Measurements from ENCODE around the gene USP33.
"Not testable (repeated sequence)": the region's sequence is repeated elsewhere in the genome, so short reads cannot be mapped to it uniquely, and the experiment has no call there.

Gene USP33

GRCh38 chr1:77688939-77689338 lies 70.7 kb downstream of the USP33 start:
- FAIRE-seq (peak; percentile 73), DNase-seq (ENCODE audit: insufficient read length, low spot score) (no peak)
- TF ChIP-seq PAX5 (IDR thresholded peaks at IDR 0.05; ENCODE audit: insufficient read depth, low read length, severe bottlenecking) (no peak), POLR2AphosphoS5 (IDR thresholded peaks at IDR 0.05; ENCODE audit: low read depth, low read length) (no peak), POLR2A (IDR thresholded peaks at IDR 0.05; ENCODE audit: low read depth, low read length) (no peak), POU2F2 (IDR thresholded peaks at IDR 0.05; ENCODE audit: low read depth, low read length) (no peak), SPI1 (IDR thresholded peaks at IDR 0.05; ENCODE audit: low read depth, low read length) (peak; percentile 54), TAF1 (IDR thresholded peaks at IDR 0.05; ENCODE audit: low read depth, low read length) (no peak)

DNA sequence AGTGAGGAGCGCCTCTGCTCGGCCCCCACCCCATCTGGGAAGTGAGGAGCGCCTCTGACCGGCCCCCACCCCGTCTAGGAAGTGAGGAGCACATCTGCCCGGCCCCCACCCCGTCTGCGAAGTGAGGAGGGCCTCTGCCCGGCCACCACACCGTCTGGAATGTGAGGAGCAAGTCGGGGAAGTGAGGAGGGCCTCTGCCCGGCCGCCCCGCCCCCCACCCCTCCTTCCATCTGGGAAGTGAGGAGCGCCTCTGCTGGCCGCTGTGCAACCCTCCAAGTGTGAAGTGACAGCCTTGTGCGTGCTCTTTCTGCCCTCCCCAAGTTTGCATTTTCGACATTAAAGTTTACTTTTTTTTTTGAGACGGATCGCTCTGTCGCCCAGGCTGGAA lies 72.1 kb downstream of the USP33 start:
- TF ChIP-seq POU2F2 (IDR thresholded peaks at IDR 0.05; ENCODE audit: low read depth, low read length) (no peak), PAX5 (IDR thresholded peaks at IDR 0.05; ENCODE audit: insufficient read depth, low read length, severe bottlenecking) (no peak), SPI1 (IDR thresholded peaks at IDR 0.05; ENCODE audit: low read depth, low read length) (no peak), POLR2AphosphoS5 (IDR thresholded peaks at IDR 0.05; ENCODE audit: low read depth, low read length) (no peak), POLR2A (IDR thresholded peaks at IDR 0.05; ENCODE audit: low read depth, low read length) (no peak), TAF1 (IDR thresholded peaks at IDR 0.05; ENCODE audit: low read depth, low read length) (no peak)
- FAIRE-seq, result no peak
- no peak for DNase-seq (ENCODE audit: insufficient read length, low spot score)

DNA sequence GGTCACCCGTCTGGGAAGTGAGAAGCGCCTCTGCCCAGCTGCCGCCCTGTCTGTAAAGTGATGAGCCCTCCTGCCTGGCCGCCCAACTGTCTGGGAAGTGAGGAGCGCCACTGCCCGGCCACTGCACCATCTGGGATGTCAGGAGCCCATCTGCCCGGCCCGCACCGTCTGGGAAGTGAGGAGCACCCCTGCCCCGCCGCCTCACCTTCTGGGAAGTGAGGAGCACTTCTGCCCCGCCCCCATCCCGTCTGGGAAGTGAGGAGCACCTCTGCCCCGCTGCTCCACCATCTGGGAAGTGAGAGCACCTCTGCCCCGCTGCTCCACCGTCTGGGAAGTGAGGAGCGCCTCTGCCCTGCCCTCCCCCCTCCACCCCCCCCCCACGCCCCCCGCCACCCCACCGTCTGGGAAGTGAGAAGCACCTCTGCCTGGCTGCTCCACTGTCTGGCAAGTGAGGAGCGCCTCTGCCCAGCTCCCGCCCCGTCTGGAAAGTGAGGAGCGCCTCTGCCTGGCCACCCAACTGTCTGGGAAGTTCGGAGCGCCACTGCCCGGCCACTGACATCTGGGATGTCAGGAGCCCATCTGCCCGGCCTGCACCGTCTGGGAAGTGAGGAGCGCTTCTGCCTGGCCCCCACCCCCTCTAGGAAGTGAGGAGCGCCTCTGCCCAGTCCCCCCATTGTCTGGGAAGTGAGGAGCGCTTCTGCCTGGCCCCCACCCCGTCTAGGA lies 72.7 kb downstream of the USP33 start:
- no peak for TF ChIP-seq PAX5 (IDR thresholded peaks at IDR 0.05; ENCODE audit: insufficient read depth, low read length, severe bottlenecking)
- no peak for TF ChIP-seq SPI1 (IDR thresholded peaks at IDR 0.05; ENCODE audit: low read depth, low read length)
- FAIRE-seq (no peak), DNase-seq (ENCODE audit: insufficient read length, low spot score) (no peak)

- FAIRE-seq, result no peak
- TF ChIP-seq POLR2AphosphoS5 (IDR thresholded peaks at IDR 0.05; ENCODE audit: low read depth, low read length) (peak; percentile 22; the same call in 1 of the 2 replicates), POU2F2 (IDR thresholded peaks at IDR 0.05; ENCODE audit: low read depth, low read length) (no peak), TAF1 (IDR thresholded peaks at IDR 0.05; ENCODE audit: low read depth, low read length) (no peak), POLR2A (IDR thresholded peaks at IDR 0.05; ENCODE audit: low read depth, low read length) (no peak), SPI1 (IDR thresholded peaks at IDR 0.05; ENCODE audit: low read depth, low read length) (no peak)
- peak; percentile 79 for DNase-seq (ENCODE audit: insufficient read length, low spot score)
Measured at GRCh38 chr1:77683160-77684148, 76.2 kb downstream of the USP33 start.

DNA sequence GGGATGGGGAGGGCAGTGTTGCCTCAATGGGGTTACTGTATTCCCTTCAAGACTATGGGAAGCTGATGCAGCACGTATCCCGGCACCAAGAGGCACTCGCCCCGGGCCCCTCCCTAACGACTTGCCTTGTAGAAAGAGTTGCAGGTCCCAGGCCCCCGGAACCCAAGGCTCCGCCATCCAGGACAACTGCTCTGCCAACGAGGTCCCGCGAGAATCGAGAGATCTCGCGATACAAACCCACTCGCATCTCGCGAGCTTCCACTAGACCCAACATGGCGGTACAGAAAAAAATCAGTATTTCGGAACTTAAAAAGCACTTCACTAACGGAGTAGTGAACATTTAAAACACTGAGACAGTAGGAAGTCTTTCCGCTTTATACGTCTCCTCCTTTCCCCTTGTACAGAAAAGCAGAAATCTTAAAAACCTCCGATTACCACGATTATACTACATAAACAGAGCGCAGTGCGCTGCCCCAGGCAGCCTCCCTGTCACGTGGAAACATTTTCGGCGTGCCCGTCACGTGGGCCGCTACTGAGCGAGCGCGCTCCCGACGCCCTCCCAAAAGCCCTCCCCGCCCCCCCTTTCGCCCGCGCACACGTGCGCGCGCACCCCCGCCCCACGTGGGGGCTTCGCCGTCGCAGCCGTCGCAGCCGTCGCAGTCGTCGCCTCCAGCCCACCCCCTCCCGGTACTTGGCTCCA lies 77.0 kb downstream of the USP33 start, which contains the start of gene ZZZ3:
ZZZ3 (minus strand) TSS at position 199 of the 700 bp plus-strand sequence. CDS start 49,304 bp downstream, outside the sequence.
- peak; percentile 95 for FAIRE-seq

GRCh38 chr1:77680173-77680572 lies 79.5 kb downstream of the USP33 start:
- TF ChIP-seq POLR2A (IDR thresholded peaks at IDR 0.05; ENCODE audit: low read depth, low read length), result no peak
- TF ChIP-seq POLR2AphosphoS5 (IDR thresholded peaks at IDR 0.05; ENCODE audit: low read depth, low read length), result no peak
- no peak for TF ChIP-seq TAF1 (IDR thresholded peaks at IDR 0.05; ENCODE audit: low read depth, low read length)
- TF ChIP-seq PAX5 (IDR thresholded peaks at IDR 0.05; ENCODE audit: insufficient read depth, low read length, severe bottlenecking), result no peak
- no peak for TF ChIP-seq SPI1 (IDR thresholded peaks at IDR 0.05; ENCODE audit: low read depth, low read length)
- TF ChIP-seq POU2F2 (IDR thresholded peaks at IDR 0.05; ENCODE audit: low read depth, low read length), result no peak
- FAIRE-seq (no peak), DNase-seq (ENCODE audit: insufficient read length, low spot score) (no peak)

More for the DNA sequence above, 77.0 kb downstream of the USP33 start, which contains the start of gene ZZZ3:
- peak; percentile 66 for DNase-seq (ENCODE audit: insufficient read length, low spot score)
- peak; percentile 77; the same call in 1 of the 2 replicates for TF ChIP-seq POLR2A (IDR thresholded peaks at IDR 0.05; ENCODE audit: low read depth, low read length)
- TF ChIP-seq TAF1 (IDR thresholded peaks at IDR 0.05; ENCODE audit: low read depth, low read length), result peak; percentile 93
- TF ChIP-seq POU2F2 (IDR thresholded peaks at IDR 0.05; ENCODE audit: low read depth, low read length), result peak; percentile 70; the same call in 1 of the 2 replicates
- TF ChIP-seq POLR2AphosphoS5 (IDR thresholded peaks at IDR 0.05; ENCODE audit: low read depth, low read length), result peak; percentile 82
- TF ChIP-seq SPI1 (IDR thresholded peaks at IDR 0.05; ENCODE audit: low read depth, low read length), result no peak
- no peak for TF ChIP-seq PAX5 (IDR thresholded peaks at IDR 0.05; ENCODE audit: insufficient read depth, low read length, severe bottlenecking)

DNA sequence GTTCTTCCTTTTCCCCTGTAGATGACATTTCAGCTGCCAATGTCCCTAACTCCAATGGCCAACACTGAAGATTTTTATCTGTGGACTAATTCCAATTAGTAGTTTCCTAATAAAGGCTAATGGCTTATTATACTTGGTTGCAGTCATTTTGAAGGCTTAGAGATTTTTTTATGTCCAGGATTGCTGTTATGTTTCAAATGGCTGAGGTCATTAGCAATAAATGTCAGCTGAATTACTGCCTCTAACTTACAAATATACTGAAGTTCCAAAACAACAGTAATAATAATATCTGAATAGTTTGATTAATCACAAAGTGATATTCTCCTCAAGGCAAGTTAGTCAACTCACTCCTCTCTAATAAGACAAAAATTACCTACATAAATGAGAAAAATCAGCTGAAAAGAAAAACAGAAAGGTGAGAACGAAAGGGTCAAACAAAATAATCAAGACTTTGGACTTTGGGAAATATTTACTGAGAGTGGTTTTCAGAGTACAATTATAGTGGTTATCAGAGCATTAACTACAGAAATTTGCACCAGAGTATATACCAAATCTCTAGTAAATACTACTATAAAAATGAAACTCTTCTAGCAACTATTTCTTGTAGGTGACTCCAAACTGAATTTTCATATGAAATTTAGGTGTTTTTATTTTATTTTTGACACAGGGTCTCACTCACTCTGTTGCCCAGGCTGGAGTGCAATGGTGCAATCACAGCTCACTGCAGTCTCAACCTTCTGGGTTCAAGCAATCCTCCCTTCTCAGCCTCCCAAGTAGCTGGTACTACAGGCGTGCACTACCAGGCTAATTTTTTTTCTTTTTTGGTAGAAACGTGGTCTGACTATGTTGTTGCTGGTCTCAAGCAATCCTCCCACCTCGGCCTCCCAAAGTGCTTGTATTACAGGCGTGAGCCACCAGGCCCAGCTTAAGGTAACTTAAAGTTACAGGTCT lies 80.7 kb downstream of the USP33 start:
- no peak for TF ChIP-seq TAF1 (IDR thresholded peaks at IDR 0.05; ENCODE audit: low read depth, low read length)
- no peak for TF ChIP-seq PAX5 (IDR thresholded peaks at IDR 0.05; ENCODE audit: insufficient read depth, low read length, severe bottlenecking)
- TF ChIP-seq POLR2A (IDR thresholded peaks at IDR 0.05; ENCODE audit: low read depth, low read length), result no peak
- TF ChIP-seq SPI1 (IDR thresholded peaks at IDR 0.05; ENCODE audit: low read depth, low read length), result no peak
- no peak for TF ChIP-seq POLR2AphosphoS5 (IDR thresholded peaks at IDR 0.05; ENCODE audit: low read depth, low read length)
- TF ChIP-seq POU2F2 (IDR thresholded peaks at IDR 0.05; ENCODE audit: low read depth, low read length), result no peak
- DNase-seq (ENCODE audit: insufficient read length, low spot score) (no peak), FAIRE-seq (no peak)

- FAIRE-seq; DNase-seq (ENCODE audit: insufficient read length, low spot score): not testable (repeated sequence)
Measured at GRCh38 chr1:77674807-77675206, 84.8 kb downstream of the USP33 start.
